Esophagus muscularis mucosa (tissue), 3 donors: ENCODE results near the gene RTEL1.

ENCODE experiments used
- CTCF ChIP-seq, 3 experiments: fragments of 200-600 bp in 2 of 3; fragments of 450-650 bp in 1 of 3; sonication (generic) in 2 of 3; IDR thresholded peaks; one replicate each; pipeline ENCODE4 v1.5.1; 2017 to 2019; ENCODE audit warnings: antibody characterized with exemption in 3 of 3, mild to moderate bottlenecking in 2 of 3, moderate library complexity in 1 of 3
- POLR2A ChIP-seq: fragments of 450-650 bp; IDR thresholded peaks from one replicate; pipeline ENCODE4 v1.6.1; 2017; ENCODE audit warnings: antibody characterized with exemption, moderate library complexity, mild to moderate bottlenecking, low read depth
- POLR2AphosphoS5 ChIP-seq, 2 donors: sonication (generic); formaldehyde crosslinking; IDR thresholded peaks; one replicate each; pipeline ENCODE4 v1.6.1; 2017; ENCODE audit warnings: antibody characterized with exemption in 2 of 2

- TF ChIP-seq POLR2A (no peak), CTCF (IDR thresholded peaks at IDR 0.05) (peak in 1 of 3 experiments; percentile 16), POLR2AphosphoS5 (IDR thresholded peaks at IDR 0.05) (no peak)
Measured at GRCh38 chr20:63706852-63707557, 48.9 kb downstream of the RTEL1 start.
